Stimulated activated CD8-positive, alpha-beta memory T cell treated with anti-CD3 and anti-CD28 coated beads, Interleukin-15, amount 100 ng/mL, for 24 hours (primary cell): ENCODE measurements around the gene AGT.
"Not testable (repeated sequence)": the region's sequence is repeated elsewhere in the genome, so short reads cannot be mapped to it uniquely, and the experiment has no call there.

Experiments used
- DNase-seq: peaks from one replicate; pipeline ENCODE4 v3.0.0-alpha.2; 2020; ENCODE audit warnings: low read depth

AGT gene

GRCh38 chr1:230706887-230707731, 6.8 kb downstream of the AGT start:
- DNase-seq = no peak

GRCh38 chr1:230706020-230706699, 7.8 kb downstream of the AGT start:
- no peak for DNase-seq

GRCh38 chr1:230705289-230706019, 8.5 kb downstream of the AGT start:
- no peak for DNase-seq

GRCh38 chr1:230704830-230705229, 9.1 kb downstream of the AGT start:
- no peak for DNase-seq

GRCh38 chr1:230703679-230704385, 10.1 kb downstream of the AGT start:
- DNase-seq = no peak

- DNase-seq = no peak
Observed at GRCh38 chr1:230702934-230703678, 10.8 kb downstream of the AGT start.

GRCh38 chr1:230701895-230702768, 11.8 kb downstream of the AGT start:
- no peak for DNase-seq

- no peak for DNase-seq
Observed at GRCh38 chr1:230701434-230701833, 12.5 kb downstream of the AGT start.

GRCh38 chr1:230700132-230700531, 13.8 kb downstream of the AGT start:
- DNase-seq = no peak

- DNase-seq = no peak
Observed at GRCh38 chr1:230699716-230700115, 14.2 kb downstream of the AGT start.

GRCh38 chr1:230698964-230699363, 15.0 kb downstream of the AGT start:
- DNase-seq = not testable (repeated sequence)

- DNase-seq = no peak
Observed at GRCh38 chr1:230698130-230698529, 15.8 kb downstream of the AGT start.

- DNase-seq = no peak
Observed at GRCh38 chr1:230696722-230697437, 17.0 kb downstream of the AGT start.

- no peak for DNase-seq
Observed at GRCh38 chr1:230696218-230696617, 17.7 kb downstream of the AGT start.

- no peak for DNase-seq
Observed at GRCh38 chr1:230694991-230695390, 18.9 kb downstream of the AGT start.

- DNase-seq = no peak
Observed at GRCh38 chr1:230694464-230694863, 19.5 kb downstream of the AGT start.

GRCh38 chr1:230693777-230694176, 20.1 kb downstream of the AGT start:
- DNase-seq = no peak

GRCh38 chr1:230693221-230693620, 20.7 kb downstream of the AGT start:
- no peak for DNase-seq

- no peak for DNase-seq
Observed at GRCh38 chr1:230691615-230692014, 22.3 kb downstream of the AGT start.

GRCh38 chr1:230690101-230690500, 23.8 kb downstream of the AGT start:
- DNase-seq = no peak
